Iris pigment epithelial cell (primary cell): ENCODE measurements around the gene MME.
"Not testable (repeated sequence)": the region's sequence is repeated elsewhere in the genome, so short reads cannot be mapped to it uniquely, and the experiment has no call there.

Experiments used
- DNase-seq: peaks from one replicate; pipeline ENCODE4 v3.0.0-alpha.2; 2011; ENCODE audit warnings: low read depth

MME gene

GRCh38 chr3:155084567-155084966 lies 4.4 kb downstream of the MME start:
- DNase-seq, result no peak

- no peak for DNase-seq
Observed at GRCh38 chr3:155086051-155086450, 5.9 kb downstream of the MME start.

- peak; percentile 80 for DNase-seq
Observed at GRCh38 chr3:155088706-155089345, 8.7 kb downstream of the MME start.

GRCh38 chr3:155089495-155089894 lies 9.4 kb downstream of the MME start:
- DNase-seq, result no peak

DNA sequence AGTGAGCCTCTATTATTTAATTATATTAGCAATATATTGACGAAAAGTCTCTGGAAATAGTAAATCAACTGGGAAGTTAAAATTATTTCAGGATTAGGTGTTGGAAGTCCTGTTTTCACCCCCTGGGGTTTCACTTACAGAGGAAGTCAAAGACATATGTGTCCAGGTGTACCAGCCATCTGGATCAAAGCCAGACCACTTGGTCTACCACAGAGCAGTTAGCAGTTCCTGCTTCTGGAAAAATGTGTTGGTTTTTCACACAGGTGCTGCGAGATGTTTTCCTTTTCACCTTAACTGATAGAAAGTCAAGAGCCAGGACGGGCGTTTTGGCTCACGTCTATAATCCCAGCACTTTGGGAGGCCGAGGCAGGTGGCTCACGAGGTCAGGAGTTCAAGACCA lies 13.1 kb downstream of the MME start:
- DNase-seq, result no peak

DNA sequence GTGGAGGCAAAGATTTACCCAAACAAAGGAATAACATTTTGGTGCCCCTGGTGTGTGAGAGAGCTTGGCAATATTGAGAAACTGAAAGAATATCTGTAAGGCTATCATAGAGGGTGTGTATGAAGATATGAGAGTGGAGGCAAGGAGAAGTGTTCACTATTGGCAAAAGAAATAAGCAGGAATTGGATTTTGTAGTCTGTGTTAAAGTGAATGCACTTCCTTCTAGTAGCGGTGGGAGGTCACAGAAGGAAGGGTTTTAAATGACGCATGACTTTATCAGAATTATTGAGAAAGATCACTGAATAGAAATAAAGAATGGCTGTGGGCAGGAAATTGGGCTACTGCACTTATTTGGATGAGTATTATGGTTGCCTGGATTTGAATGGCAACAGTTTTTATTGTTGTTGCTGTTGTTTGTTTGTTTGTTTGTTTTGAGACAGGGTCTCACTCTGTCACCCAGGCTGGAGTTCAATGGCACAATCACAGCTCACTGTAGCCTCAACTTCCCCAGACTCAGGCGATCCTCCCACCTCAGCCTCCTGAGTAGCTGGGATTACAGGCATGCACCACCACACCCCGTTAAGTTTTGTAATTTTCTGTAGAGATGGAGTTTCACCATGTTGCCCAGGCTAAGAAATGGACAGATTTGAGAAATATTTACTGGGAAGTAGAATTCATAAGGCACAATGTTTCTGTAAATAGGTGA lies 16.3 kb downstream of the MME start:
- DNase-seq, result no peak

GRCh38 chr3:155097009-155097349 lies 16.9 kb downstream of the MME start:
- no peak for DNase-seq

- peak; percentile 55 for DNase-seq
Observed at GRCh38 chr3:155101398-155101797, 21.3 kb downstream of the MME start.

DNA sequence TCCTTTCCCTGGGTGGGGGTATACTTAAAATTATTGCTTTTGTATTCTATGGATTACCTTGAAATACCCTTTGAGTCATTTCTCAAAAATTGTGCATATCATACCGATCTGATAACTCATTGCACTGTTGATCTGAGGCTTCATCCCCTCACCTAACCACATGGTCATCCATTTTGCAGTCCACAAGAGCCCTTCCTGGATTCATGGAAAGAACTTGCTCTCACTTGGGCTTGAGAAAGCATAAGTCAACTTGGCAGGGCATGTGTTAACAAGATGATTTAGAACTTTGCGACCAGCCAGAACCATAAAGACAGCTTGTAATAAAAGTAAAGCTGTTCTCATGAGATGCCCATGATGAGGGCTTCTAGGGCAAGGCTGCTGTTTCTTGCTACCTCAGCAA lies 22.2 kb downstream of the MME start:
- peak; percentile 79 for DNase-seq

DNA sequence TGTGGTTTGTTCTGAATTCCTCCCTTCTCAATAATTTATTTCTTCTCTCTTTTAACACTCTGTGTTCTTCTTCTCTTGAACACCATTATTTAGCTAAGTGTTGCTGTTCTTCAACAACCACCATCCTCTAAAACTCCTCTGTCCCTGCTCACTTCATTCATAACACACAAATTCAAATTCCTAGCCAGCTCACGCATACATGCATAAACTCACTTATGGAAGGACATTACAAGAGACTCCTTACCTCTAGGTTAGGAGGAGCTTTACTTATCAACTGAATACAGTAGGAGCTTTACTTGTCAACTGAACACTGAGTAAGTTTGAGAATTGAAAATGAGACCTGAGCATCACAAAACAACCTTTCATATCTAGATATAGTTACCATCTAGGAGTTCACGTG lies 23.6 kb downstream of the MME start:
- DNase-seq, result no peak

GRCh38 chr3:155106119-155106518 lies 26.0 kb downstream of the MME start:
- DNase-seq, result no peak

- DNase-seq, result no peak
Observed at GRCh38 chr3:155110022-155110421, 29.9 kb downstream of the MME start.

DNA sequence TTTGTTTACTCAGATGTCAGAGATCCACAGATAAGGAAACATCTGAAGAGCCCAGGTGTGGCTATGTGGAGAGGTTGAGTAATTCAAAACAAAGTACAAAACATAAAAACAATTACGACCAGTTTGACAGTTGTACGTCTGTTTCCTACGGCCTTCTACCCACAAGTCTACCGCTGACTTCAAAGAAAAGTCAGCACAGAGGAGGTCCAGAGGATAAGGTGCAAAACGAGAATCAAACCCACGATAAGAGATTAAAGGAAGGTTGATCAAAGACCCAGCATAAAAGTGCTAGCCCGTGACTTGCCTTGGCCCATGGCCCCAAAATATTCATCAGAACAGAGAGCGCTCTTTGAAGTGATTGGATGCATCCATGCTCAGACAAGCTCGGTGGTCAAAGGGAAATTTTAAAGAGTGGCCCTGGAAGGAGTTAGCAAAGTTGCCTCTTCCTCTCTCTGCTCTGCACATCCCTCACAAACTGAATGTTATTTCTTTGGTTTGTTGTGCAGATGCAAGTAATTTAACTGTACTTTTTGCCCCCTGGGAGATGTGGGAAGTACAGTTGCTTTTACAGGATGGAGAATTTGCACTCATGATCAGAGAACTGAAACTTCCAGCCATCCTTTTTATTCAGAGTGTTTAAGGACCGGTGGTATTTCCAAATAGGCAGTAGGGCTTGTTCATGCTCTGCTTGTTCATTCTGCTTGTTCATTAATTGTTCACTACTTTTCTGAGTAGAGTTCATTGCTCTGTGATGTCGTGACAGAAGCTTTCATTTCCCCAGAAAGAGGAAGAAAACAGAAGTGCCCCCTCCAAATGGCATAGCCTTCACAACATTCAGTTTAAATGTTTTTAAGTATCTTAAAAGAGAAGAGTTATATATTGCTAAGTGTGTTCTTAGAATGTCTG lies 31.1 kb downstream of the MME start:
- no peak for DNase-seq

- no peak for DNase-seq
Observed at GRCh38 chr3:155111971-155112370, 31.9 kb downstream of the MME start.

DNA sequence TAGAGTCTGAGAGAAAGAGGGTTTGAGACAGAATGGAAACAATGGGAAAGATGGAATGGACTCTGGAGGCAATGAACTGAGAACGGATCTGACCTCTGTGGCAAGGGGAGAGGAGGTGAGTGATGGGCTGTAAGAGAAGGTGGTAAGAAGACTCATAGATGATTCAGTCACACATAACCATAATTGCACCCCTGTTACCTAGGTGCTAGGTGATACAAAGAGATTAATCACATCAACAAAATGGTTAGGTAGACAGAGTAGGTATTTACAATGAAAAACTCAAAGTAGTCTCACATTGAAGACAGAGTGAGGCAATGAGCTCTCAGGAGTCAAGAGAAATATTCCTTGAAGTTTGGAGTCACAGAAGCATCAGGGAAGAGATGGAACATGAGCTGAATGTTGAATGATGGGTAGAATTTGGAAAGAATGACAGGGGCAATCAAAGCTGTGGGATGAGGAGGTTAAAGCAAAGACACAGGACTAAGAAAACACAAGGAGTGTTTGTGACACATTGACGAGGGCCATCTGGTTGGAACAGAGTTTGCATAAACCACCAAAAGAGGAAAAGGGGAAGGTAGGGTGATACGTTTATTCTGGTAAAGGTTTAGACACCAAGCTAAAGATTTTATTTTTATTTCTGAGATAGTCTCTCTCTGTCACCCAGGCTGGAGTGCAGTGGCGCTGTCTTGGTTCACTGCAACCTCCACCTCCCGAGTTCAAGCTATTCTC lies 32.7 kb downstream of the MME start:
- no peak for DNase-seq

- DNase-seq, result not testable (repeated sequence)
Observed at GRCh38 chr3:155124745-155125144, 44.6 kb downstream of the MME start.

DNA sequence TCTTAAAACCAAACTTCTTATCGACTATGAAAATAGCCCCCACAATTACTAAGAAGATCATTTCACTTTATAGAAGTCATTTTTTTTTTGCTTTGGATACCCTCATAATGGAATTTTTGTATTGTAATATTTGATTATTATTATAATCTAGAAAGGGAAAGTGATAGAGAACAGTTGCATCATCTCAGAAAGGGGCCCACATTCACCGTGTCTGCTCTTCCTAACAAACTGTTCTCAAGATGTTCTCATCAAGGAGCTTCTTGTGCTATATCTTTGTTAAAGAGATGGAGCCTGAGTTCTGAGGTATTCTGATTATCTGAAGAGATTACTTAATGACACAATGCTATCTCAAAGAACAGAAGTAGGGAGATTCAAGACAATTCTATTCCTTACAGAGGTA lies 49.3 kb downstream of the MME start:
- peak; percentile 43 for DNase-seq

GRCh38 chr3:155130001-155130400 lies 49.9 kb downstream of the MME start:
- DNase-seq, result peak; percentile 62

DNA sequence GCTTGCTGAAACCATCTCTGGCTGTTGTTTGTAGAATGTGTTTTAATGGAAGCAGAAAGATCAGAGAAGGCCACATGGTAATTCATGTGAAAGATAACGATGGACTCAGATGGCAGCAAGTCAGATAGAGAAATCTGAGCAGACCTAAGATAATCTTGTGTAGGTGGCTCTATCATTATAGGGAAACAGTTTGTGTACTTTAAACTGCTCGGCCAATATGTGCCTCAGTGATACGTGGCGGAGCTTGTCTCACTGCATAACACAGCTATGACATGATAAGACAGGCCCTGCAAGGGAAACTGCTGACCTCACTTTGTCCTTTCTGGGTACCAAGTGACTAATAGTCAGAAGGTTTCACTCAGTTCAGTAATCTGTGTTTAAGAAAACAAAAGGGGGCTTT lies 51.0 kb downstream of the MME start:
- peak; percentile 97 for DNase-seq

DNA sequence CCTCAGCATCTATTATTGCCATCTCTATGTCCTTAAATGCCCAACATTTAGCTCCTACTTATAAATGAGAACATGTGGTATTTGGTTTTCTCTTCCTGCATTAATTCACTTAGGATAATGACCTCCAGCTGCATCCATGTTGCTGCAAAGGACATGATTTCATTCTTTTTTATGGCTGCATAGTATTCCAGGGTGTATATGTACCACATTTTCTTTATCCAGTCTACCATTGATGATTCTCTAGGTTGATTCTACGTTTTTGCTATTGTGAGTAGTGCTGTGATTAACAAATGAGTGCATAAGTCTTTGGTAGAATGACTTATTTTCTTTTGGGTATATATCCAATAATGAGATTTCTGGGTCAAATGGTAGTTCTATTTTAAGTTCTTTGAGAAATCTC lies 54.2 kb downstream of the MME start:
- DNase-seq, result not testable (repeated sequence)

- DNase-seq, result no peak
Observed at GRCh38 chr3:155135003-155135402, 54.9 kb downstream of the MME start.

GRCh38 chr3:155138677-155139076 lies 58.6 kb downstream of the MME start:
- no peak for DNase-seq
